LNCaP clone FGC (cell line): Measurements from ENCODE around the gene CPEB1.

Source experiments
- DNase-seq: peaks from one replicate; pipeline ENCODE4 v3.0.0-alpha.2; 2011; ENCODE audit warnings: low read depth
- H3K4me3 ChIP-seq: 2 replicates; pipeline ENCODE4 v1.5.1; 2011; ENCODE audit warnings: mild to moderate bottlenecking, low read depth, low read length, control low read depth
- TF ChIP-seq, protein P1 (sequence below): IDR thresholded peaks from 2 replicates; pipeline ENCODE4 v1.5.1; 2012; ENCODE audit warnings: mild to moderate bottlenecking; ENCODE audit not compliant: control insufficient read depth, insufficient read depth; ENCODE audit errors: extremely low read depth

CPEB1 gene

DNA sequence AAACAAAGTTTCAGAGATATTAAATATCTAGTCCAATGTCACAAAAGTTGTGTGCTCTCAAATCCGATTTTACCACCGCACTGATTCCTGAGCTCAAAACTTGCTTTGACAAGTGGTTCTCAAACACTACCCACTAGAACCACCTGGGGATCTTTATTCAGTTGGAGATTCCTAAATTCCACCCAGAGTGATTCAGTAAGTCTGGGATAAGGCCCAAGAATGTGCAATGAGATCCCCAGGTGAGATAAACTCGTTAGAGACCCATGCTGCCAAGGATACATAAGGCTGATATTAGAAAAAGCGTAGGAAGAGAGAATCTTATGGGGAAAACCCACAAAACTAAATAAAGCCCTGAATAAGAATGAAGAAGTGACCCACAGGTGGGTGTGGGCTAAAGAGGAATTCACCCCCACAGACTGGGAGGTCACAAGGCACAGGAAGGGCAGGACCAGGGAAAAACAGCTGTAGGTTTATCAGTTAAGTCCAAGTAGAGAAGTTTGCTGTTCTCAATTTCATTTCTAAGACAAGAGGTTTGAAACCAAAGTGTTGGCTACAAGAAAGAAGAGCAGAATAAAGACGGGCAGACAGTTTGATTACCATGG, 95.4 kb downstream of the CPEB1 start:
- peak; percentile 56 for DNase-seq
- H3K4me3 ChIP-seq = no peak overlapping the region
- TF ChIP-seq, protein P1, sequence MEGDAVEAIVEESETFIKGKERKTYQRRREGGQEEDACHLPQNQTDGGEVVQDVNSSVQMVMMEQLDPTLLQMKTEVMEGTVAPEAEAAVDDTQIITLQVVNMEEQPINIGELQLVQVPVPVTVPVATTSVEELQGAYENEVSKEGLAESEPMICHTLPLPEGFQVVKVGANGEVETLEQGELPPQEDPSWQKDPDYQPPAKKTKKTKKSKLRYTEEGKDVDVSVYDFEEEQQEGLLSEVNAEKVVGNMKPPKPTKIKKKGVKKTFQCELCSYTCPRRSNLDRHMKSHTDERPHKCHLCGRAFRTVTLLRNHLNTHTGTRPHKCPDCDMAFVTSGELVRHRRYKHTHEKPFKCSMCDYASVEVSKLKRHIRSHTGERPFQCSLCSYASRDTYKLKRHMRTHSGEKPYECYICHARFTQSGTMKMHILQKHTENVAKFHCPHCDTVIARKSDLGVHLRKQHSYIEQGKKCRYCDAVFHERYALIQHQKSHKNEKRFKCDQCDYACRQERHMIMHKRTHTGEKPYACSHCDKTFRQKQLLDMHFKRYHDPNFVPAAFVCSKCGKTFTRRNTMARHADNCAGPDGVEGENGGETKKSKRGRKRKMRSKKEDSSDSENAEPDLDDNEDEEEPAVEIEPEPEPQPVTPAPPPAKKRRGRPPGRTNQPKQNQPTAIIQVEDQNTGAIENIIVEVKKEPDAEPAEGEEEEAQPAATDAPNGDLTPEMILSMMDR = no peak

DNA sequence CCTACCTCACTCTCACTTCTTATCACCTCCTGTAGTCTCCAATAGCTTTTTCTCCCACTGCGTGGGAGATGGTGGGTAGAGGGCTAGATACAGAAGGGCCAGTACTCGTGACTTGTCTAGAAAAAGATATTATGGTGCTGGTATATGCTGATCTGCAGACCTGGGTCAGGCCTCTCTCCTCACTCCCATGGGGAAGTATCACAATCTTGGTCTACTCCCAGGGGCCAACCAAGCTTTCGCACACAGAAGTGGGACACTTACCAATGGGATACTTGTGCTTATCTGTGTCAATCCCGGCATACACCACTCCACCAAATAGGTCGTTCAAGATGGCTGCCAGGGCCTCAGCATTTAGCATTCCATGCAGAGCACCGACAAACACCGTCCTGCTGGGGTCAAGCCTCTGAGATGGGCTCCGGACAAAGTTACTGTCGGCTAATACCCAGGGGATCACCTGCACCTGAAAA, 97.9 kb downstream of the CPEB1 start:
- no peak for DNase-seq
- no peak overlapping the region for H3K4me3 ChIP-seq
- TF ChIP-seq, protein P1 = no peak

DNA sequence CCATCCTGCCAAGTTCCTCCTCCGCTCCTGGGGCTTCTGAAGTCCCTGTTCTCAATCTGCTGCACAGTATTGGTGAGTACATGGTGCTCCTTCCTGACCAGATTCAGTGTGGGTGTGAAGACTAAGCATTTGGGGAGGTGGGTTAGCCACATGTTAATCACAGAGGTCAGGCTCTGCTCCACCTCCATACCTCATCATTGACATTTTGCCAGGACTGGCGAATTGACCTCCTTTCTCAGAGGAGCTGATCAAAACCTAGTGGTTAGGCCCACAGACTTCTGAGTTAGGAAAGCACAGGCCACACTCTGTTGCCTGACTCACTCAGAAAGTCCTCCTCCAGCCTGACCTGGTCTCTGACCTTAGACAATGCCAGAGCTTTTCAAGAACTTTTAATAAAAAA, 98.5 kb downstream of the CPEB1 start:
- no peak for DNase-seq
- TF ChIP-seq, protein P1 = no peak
- H3K4me3 ChIP-seq = no peak overlapping the region

DNA sequence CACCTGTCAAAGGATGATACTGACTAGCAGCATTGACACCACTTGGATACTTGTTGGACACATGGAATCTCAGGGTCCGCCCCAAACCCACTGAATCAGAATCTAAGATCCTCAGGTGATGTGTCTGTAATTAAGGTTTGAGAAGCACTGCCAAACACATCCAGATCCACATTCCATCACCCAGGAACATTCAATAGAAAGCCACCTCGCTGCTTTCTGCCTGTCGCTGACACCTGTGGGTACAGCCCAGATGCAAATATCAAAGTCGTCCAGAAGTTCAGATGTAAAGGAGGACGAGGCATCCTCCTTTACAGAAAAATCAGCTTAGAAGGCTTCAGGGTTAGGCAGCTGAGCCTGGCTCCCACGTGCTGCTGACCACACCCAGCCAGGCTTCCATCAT, 101.7 kb downstream of the CPEB1 start:
- TF ChIP-seq, protein P1 = no peak
- DNase-seq = no peak
- H3K4me3 ChIP-seq = no peak overlapping the region

DNA sequence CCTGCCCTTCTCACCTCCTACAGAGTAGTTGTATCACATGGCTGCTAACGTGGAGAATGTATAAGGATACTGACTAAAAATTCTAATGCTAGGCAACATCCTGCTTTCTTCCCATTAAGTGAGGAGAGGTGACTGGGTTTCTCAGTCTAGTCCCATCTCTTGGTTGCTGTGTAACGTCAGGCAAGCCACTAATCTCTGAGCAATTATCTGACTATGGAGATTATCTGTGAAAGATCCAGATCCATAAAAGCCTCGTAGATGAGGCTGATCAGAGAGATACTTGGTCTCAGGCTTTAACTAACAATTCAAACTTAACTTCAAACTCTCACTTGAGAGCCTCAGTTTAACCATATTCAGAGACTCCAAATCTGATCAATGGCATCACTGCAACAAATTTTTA, 102.2 kb downstream of the CPEB1 start:
- no peak overlapping the region for H3K4me3 ChIP-seq
- no peak for DNase-seq
- TF ChIP-seq, protein P1 = no peak

DNA sequence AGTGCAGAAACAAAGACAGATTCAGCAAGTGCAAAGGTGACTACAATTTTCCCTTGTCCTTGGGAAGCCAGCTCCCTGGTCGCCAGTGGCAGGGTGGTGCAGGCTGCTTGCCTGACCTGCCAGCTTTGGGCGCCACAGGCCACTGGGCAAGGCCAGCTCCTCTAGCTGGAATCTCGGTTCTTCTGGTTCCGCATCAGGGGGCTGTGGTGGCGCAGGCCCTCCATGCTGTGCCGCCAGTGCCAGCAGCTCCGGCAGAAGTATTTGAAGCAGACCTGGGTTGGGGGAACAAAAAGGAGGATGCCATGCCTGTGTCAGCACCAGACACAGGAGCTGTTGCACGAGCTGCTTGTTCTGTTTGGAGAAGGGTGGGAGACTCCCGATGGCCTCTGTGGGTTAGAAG, 102.7 kb downstream of the CPEB1 start:
- no peak overlapping the region for H3K4me3 ChIP-seq
- TF ChIP-seq, protein P1 = no peak
- DNase-seq = no peak

DNA sequence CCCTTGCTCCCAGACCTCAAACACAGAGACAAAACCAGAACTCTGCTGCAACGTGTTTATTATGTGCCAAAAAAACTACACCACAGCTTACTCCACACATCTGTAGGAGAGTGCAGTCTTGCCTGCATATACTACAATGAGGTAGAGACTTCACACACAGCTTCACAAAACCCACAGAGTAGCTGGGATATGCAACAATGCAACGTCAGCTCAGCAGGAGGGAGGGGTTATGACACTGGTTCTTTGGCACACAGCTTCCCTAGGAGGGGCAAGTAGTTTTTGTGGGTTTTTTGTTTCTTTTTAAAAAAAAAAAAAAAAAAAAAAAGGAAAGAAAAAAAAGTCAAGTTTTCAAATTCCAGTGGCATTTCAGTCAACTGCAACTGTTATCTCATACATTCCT, 104.0 kb downstream of the CPEB1 start:
- TF ChIP-seq, protein P1 = no peak
- no peak overlapping the region for H3K4me3 ChIP-seq
- DNase-seq = no peak
